Measurements from ENCODE around the gene ATP13A1.

- TF ChIP-seq CTCF (IDR thresholded peaks at IDR 0.05 in 2 of 3, conservative IDR thresholded peaks at IDR 0.05 in 1 of 3; ENCODE audit: borderline replicate concordance in 1 of 3, insufficient read depth in 1 of 3, low read depth in 2 of 3, low read length in 2 of 3) (no peak), EGR1 (IDR thresholded peaks at IDR 0.05; ENCODE audit: low read depth) (no peak)
These were observed 65.6 kb downstream of the ATP13A1 start for GRCh38 chr19:19597809-19598306.

Measured in HCT116 (cell line).